Measurements from ENCODE around the gene ST3GAL4.
"Not testable (repeated sequence)": the region's sequence is repeated elsewhere in the genome, so short reads cannot be mapped to it uniquely, and the experiment has no call there.

ST3GAL4 gene

DNA sequence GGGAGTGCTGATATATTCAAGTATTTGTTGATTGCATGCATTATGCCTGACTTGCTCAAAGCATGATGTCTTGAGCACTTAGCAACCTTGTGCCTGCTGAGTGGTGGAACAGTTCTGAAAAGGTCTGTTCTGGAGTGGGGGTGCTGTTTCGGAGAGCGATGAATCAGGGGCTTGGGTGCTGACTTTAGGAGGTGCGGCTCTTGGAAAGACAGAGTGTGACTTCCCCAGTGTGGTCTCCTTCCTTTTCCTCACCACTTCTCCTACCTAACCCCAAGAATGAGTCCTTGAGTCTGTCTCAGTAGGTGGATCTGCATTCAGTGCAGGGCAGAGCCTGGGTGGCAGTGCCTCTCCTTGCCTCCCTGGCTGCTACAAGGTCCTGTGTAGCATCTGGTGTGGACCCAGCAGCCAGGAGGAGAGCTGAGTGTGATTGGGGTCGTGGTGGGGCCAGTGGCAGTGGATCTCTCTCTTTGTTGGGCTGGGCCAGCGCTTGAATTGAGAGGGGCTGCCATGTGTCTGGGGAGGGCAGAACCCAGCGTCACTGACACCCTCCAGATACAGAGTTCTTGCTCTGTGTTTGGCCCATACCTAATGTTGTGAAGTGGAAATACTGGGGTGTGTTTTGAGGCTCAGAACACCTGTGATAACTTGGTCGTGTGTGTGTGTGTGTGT, 35.9 kb downstream of the ST3GAL4 start:
- no peak for DNase-seq

DNA sequence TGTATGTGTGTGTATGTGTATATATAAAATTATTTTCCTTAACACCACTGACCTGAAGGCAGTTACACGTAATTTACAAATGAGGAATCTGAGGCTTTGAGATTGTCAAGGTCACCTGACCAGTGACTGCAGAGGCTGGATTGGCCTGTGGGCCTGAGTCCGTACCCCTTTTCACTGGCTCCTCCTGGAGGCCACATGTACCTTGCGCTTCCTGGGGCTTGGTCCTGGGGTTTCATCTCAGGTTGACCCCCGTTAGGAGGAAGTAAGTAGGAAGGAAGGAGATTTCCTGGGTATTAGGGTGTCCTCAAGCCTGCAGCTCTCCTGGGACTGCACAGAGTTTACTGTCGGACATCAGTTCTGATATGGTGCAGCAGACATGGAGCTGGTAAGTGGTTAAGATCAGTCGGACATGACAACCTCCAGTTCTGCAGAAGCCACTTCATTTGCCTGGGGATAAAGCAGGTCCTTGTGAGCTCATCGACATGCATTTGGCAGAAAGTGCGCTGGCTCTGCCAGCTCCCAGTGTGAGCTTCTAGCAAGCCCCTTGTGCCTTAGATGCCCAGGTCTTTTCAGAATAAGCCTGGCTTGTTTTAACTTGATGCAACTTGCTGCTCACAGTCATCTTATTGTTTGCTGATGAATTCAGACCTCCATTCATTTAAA, 36.6 kb downstream of the ST3GAL4 start:
- no peak for DNase-seq

DNA sequence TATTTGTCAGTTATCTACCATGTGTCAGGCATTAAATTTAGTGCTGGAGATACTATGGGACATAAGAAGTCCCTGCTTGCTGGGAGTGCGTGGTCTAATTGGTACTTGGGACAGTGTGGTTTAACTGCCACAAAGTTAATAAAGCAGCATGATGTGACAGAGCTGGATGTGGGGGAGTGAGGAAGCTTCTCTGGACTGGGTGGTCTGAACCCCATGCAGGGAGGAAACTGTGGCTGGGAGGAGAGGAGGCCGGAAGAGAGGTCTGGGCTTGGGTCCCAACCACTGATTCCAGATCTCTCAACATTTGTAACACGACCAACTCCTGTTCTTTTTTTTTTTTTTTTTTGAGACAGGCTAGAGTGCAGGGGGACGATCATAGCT, 37.1 kb downstream of the ST3GAL4 start:
- no peak for DNase-seq

DNA sequence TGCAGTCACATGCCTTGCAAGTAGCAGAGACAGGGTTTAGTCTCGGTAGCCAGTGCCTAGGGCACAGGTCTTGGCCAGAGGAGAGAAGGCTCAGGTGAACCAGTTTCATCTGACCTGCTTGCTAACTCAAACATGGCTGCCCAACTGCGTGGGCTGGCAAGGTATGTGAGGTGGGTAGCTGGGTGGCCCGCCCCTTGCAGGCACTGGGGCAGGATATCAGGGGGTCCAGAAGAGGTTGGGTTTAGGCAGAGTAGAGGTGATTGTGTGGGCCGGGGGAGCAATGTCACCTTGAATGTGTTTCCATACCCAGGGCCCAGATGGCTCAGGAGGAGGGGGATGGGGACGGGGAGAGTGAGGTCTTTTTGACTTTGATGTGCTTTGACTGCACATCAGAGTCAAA, 37.7 kb downstream of the ST3GAL4 start:
- no peak for DNase-seq

DNA sequence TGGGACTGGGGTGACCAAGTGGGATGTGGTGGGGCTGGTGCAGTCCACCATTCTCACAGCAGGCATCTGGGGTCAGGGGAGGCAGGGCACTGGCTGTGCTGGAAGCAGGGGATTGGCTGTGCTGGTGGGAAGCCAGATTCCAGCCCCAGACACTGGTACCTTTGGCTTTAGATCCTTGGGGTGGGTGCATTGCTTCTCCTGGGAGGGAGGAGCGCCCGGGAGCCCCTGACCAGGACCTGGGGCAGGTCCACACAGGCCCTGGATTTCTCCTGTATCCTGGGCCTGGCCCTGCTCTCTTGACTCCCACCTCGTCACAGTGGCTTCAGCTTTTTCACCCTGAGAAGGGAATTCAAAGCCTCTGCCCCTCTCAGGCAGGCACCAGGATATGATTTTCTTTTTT, 38.5 kb downstream of the ST3GAL4 start:
- DNase-seq: no peak

DNA sequence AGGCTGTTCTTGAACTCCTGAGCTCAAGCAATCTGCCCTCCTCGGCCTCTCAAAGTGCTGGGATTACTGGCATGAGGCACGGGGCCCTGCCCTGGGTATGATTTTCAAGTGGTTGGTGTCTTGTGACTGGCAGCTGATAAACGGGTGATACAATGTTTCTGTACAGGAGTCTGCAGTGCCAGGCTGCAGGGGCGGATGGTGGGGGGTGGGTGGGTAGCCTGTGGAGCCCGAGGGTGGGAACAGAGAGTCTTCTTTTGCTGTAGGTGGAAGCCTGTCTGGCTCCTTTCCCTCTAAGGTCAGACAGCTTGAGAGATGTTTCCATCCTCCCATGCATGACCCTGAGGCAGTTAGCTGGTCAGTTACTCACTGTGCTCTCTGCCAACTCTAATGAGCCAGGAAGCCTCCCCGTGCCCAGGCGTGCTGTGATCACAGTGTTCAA, 39.2 kb downstream of the ST3GAL4 start:
- DNase-seq: not testable (repeated sequence)

DNA sequence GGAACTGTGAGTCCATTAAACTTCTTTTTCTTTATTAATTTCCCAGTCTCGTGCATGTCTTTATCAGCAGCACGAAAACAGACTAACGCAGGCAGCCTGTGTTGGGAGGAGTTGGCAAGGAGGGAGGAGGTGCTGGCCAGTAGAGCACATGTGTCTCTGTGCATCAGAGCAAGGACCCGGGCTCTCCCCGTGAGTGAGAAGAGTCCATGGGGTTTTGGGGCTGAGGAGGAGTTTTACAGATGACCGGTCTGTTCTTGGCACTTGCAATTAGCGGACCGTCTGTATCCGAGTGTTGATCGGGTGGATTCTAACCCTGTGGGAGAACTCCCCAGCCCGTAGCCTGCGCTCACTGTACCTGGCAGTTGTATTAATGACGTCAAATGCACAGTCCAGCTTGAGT, 40.3 kb downstream of the ST3GAL4 start:
- DNase-seq: not testable (repeated sequence)

DNA sequence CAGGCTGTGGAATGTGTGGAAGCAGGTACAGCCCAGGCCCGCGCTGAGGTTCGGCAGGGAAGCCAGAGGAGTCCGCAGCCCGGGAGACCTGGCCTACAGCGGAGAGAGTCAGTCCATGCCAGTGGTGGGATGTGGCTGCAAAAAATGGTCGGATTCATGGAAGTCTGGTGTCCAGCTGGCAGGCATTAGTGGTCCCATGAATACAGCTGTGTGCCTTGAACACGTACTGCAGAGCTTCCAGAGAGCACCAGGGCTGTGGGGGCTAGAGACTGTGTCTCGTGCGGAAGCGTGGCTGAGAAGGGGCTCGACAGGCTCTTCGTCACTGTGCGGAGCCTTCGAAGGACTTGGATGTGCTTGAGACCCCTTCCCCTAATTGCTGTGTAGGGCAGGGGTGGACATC, 40.8 kb downstream of the ST3GAL4 start:
- DNase-seq: not testable (repeated sequence)

DNA sequence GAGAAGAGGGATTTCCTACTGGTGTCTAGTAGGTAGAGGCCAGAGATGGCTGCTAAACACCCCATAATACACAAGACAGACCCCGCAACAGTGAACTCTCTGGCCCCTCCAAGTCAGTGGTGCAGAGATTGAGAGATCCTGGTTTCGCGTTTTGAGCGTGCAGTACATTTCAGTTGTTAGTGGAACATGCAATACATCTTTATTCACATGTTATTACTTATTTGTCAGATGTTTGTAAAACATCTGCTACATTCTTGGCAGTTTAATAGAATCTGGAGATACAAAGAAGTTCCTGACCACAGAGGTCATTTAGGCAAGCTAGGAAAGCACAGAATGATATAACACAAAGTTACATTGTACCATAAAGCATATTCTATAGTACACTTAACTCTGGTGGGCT, 41.5 kb downstream of the ST3GAL4 start:
- no peak for DNase-seq

DNA sequence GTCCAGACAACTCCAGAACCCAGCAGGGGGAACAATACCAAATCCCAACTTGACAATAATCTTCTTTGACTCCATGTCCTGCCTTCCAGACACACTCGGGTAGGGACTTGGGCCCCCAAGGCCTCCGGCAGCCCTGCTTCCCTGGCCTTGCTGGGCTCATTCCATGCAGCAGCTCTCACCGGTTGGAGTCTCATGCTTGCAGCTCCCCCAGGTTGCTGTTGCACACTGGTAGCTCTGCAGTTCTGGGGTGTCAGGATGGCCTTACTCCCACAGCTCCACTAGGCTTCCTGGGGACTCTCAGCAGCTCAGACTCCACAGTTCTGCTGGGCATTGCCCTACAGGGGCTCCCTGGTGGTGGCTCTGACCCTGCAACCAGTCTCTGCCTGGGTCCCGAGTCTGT, 42.8 kb downstream of the ST3GAL4 start:
- DNase-seq: no peak

DNA sequence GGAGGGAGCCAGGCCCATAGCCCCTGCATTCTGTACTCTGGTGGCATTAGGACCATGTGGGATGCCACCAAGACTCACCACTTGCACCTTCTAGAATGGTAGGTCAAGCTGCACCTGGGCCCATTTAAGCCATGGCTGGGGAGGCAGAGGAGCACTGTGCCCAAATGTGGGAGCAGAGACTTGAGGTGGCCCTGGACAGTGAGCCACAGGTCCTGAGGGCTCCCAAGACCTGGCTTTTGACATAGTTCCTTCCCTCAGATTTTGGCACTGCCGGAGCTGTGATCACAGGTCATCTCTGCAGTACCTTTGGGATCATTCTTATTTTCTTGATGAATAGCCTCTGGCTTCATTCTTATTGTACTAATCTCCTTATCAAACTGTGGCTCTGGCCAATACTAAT, 43.2 kb downstream of the ST3GAL4 start:
- no peak for DNase-seq

DNA sequence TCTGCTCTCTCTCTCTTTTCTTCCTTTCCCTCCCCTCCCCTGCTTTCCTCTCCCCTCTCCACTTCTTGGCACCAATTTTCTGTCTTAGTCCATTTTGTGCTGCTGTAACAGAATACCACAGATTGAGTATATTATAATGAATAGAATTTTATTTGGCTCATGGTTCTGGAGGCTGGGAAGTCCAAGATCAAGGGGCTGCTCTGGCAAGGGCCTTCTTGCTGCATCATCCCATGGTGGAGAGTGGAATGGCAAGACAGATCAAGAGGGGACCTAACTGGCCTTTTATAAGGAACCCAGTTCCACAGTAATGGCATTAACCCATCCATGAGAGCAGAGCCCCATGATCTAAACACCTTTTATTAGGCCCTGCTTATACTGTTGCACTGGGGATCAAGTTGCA, 44.5 kb downstream of the ST3GAL4 start:
- no peak for DNase-seq

DNA sequence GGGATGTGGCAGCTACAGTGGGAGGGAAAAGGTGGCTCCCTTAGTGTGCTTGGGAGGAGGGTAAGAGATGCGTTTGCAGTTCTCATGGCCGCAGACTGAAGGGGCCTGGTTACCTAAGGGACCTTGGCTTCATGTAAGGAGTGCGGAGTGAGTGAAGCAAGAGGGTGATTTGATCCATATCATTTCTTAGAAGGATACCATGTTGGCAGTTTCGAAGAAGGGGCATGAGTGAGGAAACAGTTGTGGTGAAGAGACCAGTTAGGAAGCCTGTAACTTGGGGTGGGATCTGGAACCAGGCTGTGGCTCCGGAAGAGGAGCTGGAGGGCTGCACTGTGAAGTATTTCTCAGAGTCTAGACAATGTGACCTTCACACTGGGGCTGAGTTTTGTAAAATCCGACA, 45.0 kb downstream of the ST3GAL4 start:
- no peak for DNase-seq

DNA sequence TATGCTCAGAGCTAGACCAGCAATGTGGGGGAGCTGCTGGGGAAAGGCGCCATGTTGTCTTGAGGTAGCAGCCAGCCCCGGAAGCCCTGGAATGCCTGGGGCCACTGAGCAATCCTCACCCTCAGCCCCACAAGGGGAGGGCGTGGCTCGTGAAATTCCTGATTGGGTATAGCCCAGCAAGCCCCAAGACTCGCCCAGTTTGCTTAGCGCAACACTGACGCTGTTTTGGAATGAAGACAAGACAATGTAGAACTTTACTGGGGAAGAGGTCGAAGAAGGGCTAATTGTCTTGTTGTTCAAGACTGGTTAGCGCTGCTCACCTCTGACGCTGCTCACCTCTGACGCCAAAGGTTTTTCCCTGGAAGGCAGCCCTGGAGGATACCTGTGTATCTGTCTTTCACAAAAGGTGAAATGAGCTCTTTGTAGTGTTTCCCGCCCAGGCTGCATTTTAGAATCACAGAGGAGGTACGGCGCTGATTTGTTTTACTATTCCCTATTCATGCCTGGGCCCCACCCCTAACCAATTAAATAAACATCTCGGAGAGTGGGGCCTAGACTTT, 47.6 kb downstream of the ST3GAL4 start:
- no peak for DNase-seq

DNA sequence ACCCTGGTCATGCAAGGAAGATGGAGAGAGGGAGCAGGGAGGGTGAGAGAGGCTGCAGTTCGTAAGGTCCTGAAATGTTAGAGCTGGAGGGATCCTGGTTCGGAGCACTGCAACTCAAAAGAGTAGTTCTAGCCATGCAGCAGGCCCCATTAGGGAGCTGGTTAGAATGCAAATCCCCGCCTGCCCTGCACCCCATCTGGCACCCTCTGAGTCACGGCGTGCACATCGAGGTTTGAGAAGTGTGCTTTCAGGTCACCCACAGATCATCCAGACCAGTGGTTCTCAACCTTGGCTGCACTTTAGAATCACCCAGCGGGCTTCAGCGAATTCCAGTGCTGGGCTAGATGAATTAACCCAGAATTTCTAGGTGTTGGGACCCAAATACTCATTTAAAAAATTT, 48.2 kb downstream of the ST3GAL4 start:
- DNase-seq: peak; percentile 11

DNA sequence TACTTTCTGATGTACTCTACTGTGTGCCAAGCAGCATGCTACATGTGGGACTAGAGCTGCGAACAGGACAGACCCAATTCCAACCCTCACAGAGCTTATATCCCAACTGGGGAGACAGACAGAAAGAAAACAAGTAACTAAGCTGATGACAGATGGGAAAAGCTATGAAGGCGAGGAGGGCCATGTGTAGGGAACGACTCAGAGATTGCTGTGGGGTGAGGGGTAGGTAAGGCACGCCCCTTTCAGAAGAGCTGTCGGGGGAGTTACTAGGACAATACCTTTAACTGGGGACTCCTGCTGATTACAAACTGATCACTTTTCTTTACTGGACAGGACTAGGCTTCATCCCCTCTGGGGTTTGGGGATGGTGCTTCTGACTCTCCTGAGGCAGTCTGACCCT, 48.9 kb downstream of the ST3GAL4 start:
- DNase-seq: no peak

DNA sequence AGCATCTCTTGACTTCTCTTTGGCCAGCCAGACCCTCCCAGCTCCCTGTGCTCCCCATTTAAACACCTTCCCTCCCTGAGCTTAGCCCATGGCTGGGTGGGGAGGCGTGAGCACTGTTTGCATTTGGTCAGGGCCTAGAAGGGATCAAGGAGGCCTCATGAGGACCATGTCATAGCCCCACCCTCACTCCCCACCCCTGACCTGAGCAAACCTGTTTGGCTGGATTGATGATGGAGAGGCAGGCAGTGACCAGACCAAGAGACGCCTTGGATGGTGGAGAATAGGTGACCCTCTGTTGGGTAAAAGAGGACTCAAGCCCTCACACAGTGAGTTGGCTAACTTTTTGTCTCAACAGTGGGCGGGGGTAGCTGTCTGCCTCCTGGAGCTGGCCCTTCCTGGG, 49.9 kb downstream of the ST3GAL4 start:
- no peak for DNase-seq

DNA sequence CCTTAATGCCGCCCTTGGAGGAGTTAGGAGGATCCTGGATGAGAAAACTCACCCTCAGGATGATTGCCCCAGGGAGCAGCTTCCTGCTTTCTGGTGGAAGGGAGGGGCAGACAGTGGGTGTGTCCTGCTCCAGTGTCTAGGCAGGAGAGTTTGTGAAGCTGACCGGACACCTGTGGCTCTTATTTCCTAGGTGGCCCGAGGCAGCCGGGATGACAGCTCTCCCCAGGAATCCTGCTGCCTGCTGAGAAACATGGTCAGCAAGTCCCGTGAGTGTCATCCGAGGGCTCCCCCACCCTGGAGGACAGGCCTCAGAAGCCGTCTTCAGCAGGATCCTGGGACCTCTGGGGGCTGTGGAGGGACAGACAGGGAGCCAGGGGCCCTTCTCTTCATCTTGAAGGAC, 50.4 kb downstream of the ST3GAL4 start:
- no peak for DNase-seq

DNA sequence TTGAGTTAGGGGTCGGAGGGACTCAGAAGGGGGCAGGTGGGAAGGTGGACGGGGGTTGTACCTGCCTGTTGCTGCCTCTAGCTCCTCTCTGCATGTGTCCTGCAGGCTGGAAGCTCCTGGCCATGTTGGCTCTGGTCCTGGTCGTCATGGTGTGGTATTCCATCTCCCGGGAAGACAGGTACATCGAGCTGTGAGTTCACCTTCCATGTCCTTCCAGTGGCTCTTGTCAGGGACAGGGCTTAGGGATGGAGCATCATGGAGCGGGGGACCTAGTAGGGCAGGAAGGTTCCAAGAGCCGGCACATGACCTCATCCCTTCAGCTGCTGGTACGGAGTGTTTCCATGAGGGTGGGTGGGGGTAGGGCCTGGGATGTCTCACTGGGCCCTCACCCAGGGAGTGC, 50.9 kb downstream of the ST3GAL4 start:
- no peak for DNase-seq

DNA sequence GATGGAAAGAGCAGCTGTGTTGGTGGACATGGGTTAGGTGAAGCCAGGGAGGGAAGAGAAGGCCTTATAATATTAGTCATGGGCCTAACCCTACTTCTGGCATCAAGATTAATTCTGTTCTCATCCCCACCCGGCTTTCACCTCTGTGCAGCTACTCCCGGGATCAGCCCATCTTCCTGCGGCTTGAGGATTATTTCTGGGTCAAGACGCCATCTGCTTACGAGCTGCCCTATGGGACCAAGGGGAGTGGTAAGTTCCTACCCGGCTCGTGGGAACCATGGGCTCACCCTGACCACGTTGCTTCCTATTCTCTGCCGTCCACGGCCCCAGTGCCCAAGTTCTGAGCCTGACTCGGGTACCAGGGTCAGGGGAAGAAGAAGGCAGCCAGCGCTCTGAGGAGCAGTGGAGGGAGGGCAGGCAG, 51.6 kb downstream of the ST3GAL4 start:
- DNase-seq: no peak

DNA sequence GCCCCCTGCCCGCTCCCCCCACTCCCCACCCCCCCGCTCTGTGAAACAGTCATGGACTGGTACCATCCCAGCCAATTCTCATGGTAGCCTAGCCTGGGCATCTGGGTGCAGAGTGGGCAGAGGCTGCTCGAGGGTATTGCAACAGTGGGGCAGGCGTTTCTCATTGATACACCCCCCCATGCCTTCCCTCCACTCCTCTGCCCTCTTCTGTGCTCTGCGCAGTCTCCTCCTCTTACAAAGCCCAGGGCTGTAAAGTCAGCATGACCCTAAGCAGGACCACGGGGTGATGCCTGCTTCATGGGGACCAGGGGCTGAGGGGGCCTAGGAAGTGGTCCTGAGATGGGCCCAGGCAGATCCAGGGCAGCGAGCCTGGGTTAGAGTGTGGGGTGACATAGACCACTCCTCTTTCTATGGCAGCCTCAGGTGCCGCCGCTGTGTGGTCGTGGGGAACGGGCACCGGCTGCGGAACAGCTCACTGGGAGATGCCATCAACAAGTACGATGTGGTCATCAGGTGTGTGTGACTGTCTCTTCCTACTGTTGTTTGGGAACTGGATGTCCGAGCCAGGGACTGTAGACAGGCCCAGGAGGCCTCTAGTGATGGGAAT, 52.3 kb downstream of the ST3GAL4 start:
- no peak for DNase-seq

DNA sequence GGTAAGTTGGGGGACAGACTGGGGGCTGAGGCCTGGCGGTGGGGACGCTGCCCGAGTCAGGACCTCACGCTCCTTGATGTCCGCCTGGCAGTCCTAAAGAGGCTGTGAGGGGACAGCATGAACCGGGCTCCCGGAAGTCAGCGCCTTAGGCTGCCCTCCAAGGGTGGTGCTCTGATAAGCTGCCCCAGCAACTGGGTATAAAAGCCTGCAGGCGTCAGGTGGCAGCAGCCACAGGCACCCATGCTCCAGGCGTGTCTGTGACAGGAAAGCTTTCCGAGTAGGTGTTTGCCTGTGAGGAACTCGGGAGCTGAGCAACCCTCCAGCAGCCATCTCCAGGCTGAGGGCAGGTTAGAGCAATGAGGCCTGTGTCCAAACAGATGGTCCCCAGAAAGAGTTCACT, 53.0 kb downstream of the ST3GAL4 start:
- no peak for DNase-seq

DNA sequence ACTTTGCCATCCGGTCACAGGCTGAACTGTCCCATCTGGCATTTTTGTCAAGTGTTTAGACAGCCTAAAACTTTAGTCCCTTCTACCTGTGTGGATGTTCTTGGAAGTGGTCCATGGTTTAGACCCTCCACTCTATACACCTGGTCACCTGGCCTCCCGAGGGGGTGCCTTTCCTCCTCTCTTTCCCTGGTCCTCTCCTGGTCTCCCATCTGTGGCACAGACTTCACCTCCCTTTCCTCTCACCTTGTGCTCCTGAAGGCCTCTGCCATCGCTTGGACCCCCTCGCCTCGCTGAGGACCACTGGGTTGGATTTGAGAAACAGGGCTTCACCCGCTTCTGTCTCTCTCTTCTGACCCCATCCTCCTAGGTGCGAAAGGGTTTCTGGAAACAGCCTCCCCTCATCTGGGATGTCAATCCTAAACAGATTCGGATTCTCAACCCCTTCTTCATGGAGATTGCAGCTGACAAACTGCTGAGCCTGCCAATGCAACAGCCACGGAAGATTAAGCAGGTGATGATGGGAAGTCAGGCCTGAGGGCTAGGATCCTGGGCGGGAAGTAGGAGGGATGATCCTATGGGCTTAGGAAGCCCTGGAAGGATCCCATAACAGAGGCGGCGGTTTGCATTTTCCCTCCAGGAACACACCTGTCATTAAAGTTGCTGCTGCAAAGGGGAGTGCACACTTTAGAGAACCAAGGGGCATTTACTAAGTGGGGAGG, 53.6 kb downstream of the ST3GAL4 start:
- no peak for DNase-seq

DNA sequence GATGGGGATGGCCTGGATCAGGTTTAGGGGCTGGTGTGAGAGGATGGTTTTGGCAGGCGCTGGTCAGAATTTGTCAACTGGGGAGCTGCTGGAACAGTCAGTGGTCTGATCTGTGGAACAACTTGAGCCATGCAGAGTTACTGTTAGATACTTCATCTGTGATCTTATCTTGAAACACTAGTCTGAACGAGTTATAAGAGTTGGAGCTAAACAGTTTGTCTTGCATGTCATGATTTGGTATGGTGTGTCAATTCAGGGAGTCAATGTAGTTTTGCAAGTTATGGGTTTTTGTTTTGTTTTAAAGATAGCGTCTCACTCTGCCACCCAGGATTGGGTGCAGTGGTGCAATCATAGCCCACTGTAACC, 54.1 kb downstream of the ST3GAL4 start:
- no peak for DNase-seq
